Loucy (cell line): Measurements from ENCODE around the gene PNMA6A.

Source experiments
- EZH2phosphoT487 ChIP-seq: fragments of 200-600 bp; IDR thresholded peaks from 2 replicates; pipeline ENCODE4 v1.6.1; 2018; ENCODE audit warnings: antibody characterized with exemption, mild to moderate bottlenecking, moderate library complexity, borderline replicate concordance
- TF ChIP-seq, protein P1 (sequence below): fragments of 200-600 bp; sonication (generic); conservative IDR thresholded peaks from 2 replicates; pipeline ENCODE4 v1.5.1; 2014; ENCODE audit warnings: mild to moderate bottlenecking, antibody characterized with exemption, low read length

DNA sequence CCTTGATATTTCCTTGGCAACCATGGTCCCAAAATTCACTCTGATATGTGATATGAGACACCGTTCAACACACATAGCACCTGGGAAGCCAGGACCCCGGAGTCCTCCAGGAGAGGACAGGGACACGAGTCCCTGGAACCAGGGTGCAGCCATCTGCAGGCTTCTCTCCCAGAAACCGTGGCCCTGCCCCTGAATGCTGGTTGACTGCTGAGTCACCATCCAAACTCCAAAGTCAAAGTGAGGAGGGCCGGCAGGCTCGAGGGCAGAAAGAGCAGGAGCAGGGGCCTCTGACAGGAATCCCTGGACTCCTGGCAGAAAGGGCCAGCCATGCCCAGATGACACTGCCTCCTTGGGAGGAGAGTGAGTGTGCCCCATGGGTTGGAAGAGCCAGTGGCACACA lies 6.9 kb upstream of the PNMA6A start:
- TF ChIP-seq, protein P1, sequence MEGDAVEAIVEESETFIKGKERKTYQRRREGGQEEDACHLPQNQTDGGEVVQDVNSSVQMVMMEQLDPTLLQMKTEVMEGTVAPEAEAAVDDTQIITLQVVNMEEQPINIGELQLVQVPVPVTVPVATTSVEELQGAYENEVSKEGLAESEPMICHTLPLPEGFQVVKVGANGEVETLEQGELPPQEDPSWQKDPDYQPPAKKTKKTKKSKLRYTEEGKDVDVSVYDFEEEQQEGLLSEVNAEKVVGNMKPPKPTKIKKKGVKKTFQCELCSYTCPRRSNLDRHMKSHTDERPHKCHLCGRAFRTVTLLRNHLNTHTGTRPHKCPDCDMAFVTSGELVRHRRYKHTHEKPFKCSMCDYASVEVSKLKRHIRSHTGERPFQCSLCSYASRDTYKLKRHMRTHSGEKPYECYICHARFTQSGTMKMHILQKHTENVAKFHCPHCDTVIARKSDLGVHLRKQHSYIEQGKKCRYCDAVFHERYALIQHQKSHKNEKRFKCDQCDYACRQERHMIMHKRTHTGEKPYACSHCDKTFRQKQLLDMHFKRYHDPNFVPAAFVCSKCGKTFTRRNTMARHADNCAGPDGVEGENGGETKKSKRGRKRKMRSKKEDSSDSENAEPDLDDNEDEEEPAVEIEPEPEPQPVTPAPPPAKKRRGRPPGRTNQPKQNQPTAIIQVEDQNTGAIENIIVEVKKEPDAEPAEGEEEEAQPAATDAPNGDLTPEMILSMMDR = no peak
- no peak for TF ChIP-seq EZH2phosphoT487
